NCI-H1417 treated with DMSO at 0.1 percent for 48 hours (cell line): Measurements from ENCODE around the gene SPDEF.
A peak's percentile ranks its signal among the peaks of the same experiment; 100 is the strongest.

Experiments used
- DNase-seq: peaks from one replicate; lab custom pipeline; 2025; lab: John Stamatoyannopoulos, UW

The SPDEF gene

DNA sequence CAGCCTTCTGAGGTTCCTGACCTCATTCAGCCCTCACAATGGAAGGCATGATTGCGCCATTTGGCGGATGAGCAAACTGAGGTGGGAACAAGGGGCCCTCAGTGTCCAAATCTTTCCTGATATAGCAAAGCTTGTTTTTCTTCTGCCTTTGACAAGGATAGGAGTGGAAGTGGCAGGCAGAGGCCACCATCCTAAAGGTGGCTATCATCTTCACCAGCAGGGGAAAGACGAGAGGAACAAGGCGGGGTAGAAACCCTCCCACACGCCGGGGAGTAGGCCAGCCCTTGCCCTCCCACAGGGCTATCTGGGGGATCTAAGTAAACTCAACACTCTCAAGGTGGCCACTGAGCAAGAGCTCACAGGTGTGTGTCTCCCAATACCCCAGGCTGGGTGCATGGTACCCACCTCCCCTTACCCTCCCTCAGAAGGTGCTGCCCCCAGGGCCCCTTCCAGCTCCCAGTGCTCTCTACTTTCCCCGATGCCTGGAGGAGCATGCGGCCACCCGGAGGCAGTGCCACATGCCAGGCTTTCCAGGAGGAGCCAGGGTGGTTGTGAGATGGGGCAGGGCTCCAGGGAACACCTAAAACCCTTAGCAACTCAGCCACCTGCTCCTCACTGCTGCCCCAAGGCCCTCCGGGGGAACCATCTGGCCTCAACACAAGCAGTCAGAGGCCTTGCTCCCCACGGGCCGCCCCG lies 11.2 kb downstream of the SPDEF start:
- no peak for DNase-seq

DNA sequence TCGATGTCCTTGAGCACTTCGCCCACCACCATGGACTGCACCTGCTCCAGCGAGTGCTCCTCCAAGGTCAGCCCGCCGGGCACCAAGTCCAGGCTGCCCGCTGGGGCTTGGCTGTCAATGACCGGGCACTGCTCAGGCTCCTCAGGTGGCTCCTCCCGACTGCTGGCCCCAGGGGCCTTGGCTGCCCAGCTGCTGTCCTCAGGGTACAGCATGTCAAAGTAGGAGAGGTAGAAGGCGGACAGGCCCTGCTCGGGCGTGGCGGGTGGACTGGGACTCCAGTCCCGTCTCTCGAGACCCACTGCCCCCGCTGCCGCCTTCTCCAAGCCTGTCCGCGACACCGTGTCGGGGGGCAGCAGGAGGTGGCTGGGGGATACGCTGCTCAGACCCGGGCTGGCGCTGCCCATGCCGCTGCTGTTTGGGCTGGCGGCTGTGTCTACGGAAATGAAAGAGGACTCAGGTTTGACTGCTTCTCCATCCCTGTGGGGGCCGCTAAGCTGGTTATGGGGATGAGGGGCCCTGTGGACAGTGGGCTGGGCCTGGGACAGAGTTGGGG lies 12.0 kb downstream of the SPDEF start:
- no peak for DNase-seq

DNA sequence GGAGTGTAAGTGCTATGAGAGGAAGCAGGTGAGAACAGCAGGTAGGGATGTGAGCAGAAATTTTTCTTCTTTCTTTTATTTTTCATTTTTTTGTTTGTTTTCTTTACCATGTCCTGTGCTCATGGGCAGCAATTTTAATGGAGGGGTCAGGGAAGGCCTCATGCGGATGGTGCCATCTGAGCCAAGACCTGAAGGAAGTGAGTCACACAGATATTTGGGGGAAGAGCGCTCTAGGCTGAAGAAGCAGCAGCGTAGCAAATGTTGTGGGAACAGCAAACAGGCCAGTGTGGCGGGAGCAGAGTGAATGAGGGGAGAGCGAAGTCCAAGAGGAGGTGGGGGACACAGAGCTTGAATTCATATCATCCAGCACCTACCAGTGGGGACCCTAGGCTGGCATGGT lies 12.7 kb downstream of the SPDEF start:
- DNase-seq: no peak

DNA sequence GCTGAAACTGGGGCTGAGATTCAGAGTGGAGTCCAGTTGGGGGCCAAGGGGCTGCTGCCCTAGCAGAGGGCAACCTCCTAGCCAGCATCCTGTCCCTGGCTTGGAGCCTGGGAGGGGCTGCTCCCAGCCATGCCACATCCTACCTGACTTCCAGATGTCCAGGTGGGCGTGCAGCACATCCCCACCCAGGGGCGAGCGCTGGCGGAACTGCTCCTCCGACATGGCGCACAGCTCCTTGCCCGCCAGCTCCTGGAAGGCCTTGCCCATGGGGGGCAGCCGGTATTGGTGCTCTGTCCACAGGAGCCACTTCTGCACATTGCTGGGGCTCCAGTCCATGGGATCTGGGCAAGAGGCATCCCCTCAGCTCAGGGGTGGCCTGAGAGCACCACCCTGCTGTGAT lies 15.3 kb downstream of the SPDEF start:
- DNase-seq: no peak

DNA sequence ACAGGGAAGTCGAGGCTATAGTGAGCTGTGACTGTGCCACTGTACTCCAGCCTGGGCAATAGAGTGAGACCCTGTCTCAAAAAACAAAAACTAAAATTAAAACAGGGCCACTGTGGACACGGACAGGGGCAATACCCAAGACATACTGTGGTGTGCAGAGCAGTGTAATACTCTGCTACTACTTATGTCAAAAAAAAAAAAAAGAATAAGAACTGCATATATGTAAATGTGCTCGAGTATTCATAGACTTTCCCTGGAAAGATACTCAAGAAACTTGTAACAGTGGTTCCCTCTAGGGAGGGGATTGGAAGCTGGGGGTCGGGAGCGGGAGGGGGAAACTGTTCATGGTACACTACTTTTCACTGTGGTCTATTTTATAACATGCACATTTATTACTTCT lies 15.9 kb downstream of the SPDEF start:
- DNase-seq: no peak

DNA sequence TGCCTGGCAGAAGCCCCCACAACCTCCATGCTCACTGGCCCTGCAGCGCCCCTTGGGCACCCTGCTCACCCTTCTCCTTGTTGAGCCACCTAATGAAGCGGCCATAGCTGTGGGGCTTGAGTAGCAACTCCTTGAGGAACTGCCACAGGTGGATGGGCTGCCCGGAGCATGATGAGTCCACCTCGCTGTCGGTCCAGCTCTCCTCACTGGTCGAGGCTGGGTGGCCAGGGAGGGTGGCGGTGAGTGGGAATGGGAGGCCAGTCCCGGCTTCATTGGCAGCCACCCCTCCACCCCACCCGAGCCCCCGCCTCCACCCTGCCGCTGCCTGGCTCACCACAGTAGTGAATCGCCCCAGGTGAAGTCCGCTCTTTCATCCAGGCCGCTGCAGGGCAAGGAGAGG lies 16.9 kb downstream of the SPDEF start:
- no peak for DNase-seq

DNA sequence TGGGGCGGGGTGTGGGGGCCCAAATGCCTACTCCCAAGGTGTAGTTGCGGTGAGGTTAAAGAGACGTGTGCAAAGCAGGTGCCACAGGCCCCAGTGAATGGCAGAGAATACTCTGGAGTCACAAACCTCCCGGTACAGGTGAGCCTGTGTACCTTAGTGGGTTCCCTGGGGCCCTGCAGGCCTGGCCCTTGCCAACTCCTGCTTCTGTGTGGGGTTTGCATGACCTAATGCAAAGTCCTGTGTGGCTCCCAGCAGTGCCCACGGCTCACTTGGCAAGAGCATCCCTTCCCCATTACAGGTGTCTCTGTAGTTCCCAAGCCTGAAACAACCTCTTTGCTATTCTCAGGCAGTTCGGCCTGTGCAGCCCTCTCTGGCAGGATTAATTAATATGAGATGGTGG lies 17.5 kb downstream of the SPDEF start:
- no peak for DNase-seq

DNA sequence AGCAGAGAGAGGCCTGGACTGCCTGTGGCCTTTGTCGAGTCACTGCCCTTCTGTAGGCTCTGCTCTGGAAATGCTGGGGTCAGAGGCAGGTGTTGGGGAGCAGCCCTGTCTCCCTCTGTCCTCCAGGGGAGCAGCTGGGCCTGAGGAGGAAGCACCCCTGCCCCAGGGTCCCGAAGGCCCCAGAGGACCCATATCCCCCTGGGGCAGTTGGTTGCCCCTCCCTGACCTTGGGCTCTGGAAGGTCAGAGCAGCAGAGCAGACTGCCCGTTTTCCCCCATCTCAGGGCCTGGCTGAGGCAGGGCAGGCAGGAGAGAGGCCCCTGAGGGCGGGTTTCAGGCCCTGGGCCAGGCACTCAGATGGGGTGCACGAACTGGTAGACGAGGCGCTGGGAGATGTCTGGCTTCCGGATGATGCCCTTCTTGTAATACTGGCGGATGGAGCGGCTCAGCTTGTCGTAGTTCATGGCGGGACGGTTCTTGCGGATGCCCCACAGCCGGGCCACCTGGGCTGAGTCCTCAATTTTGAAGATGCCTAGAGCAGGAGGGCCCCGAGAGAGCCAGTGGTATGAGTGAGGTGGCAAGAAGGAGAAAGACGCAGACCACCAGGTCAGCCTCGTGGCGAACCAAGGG lies 18.1 kb downstream of the SPDEF start:
- no peak for DNase-seq

DNA sequence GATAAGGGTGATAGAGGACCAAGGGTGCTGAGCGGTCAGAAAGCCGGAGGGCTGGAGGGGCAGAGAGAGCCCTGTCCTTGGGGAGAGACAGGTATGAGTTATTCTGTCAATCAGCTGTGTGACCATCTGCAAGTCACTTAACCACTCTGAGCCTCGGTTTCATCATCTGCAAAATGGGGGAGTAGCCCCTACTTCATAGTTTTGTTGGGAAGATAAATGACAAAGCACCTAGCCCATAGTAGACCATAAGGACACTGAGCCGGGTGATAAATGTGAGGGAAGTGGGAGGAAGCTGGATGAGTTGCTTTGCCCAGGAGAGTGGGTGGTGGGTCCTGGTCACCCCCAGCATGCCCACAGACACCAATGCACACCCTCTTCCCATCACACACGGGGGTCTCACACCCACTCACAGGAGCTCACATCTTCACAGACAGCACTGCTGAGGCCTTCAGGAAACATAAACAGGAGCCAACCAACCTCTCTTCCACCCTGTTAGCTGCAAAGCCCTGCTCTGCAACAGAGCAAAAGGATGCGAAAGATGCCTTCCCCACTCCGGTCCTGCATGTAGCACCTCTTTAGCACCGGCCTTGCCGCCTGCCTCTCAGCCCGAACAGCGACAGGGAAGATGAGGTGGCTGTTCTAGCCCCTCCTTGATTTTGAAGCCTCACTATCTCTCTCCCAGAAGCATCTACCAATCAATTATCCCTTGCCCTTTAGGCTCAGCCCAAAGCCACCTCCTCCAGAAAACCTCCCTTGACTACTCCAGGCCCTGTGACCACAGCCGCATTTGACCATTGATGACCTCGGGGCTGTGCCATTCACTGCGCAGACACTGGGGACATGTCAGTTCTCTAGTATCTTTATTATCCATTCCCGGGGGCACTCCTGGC lies 18.9 kb downstream of the SPDEF start:
- no peak for DNase-seq

DNA sequence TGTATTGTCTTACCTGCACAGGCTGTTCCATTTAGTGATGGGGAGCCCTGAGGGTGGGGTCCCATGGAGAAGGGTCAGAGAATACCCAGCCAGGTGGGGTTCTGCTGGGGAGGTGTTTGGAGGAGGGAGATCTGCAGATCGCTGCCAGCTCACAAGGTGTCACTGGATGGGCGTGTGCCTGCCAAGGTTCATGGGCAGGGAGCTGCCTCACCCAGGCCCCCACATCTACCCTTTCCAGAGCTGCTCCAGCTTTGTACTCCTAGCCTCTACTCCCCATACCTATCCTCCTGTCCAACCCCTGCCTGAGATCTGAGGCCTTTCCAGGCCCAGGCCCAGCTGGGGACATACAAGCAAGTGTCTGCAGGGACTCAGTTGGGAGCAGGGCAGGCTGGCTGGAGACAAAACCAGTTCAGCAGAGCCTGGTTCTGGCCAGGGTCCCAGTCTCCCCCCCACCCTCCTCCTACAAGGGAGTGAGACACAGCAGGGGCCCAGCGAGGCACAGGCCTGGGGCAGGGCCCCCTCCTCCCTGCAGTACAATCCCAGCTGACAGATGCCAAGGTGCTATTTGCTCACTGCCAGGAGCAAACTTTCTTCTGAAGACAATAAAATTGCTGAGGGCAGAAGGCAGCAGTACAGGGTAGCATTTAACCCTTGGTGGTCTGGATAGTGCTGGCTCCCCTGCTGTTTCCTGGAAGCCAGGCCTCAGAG lies 19.7 kb downstream of the SPDEF start:
- peak; percentile 12 for DNase-seq

DNA sequence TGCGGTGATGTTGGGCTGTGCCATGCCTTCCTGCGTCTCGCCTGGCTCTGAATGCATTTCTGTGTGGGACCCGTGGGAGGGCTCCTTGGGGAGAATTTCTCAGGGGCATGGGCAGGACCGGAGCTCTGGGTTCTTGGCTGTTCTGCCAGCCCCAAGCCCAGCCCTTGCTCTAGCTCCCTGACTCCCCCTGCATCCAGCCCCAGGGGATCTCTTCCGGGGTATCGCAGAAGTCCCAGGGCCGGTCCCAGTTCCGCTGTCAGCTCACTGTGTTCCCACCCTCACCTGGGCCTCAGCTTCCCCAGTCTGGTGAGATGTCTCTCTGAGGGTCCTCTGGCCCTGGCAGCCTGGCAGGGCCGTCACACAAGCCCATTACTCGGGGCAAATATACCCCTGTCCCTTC lies 20.5 kb downstream of the SPDEF start:
- DNase-seq: no peak

DNA sequence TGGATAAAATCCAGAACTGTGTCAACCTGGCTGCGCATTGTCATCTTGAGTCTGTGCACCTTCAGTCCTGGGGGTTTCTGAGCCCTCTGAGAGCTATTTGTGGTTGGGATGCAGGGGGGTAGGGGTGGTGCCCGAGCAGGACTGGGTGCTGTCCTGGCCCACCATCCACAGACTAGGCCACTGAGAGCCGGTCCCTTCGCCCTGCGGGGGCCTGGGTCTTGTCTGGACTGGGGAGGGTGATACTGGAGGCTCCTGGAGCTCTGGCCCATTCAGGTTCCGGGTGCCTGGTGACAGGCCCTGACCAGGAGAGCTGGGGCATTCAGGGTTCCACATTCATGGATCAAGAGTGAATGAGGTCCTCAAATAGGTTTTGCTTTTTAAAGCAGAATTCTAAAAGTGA lies 20.9 kb downstream of the SPDEF start:
- no peak for DNase-seq

DNA sequence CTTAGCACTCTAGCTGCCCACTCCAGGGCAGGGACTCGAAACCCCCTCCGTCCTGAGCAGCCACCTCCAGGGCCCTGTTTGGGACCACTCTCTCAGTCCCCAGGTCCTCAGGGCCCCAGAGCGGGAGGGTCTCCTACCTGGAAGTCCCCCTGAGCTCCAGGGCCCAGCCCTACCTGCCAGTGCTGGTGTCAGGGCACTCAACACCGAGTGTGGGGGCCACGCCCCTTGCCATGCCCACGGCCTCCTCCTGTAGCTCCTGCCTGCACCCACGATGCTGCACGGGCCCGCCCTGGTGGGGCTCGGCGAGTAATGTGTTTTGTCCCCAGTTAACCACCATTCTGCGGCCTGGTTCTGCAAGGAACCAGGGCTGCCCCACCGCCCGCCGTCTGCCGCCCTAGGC lies 21.5 kb downstream of the SPDEF start:
- no peak for DNase-seq

DNA sequence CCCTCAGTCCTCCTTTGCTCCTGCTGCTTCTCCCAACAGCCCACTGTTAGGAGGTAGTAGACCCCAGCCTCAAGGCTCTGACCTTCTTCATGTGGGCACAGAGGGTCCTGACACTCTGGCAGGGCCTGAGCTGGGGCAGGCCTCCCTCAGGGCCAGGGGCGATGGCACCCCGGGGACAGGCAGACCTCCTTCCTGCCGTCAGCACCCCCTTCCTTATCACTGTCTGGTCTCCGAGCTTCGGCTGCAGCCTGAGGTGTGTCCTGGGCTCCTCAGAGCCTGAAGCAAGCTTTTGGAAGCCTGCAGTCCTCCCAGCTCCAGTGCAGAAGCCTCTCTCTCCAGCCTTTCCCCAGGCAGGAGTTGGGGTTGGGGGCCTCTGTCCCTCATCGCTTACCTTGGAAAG lies 22.0 kb downstream of the SPDEF start:
- no peak for DNase-seq

DNA sequence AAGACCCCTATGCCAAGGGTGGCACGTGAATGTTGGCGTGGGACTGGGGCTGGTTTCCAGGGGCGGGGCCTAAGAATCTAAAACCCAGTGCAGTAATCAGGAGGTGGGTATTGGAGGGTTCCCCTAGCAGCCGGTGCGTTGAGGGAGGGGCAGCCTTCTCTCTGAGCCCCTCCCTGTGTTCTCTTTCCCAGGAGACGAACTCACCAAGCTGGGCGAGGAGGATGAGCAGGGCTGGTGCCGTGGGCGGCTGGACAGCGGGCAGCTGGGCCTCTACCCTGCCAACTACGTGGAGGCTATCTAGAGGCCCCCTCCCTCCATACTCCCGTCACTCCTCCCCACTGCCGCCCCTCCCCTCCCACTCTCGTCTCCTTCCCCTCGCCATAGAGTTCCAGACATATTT lies 23.9 kb downstream of the SPDEF start:
- no peak for DNase-seq

DNA sequence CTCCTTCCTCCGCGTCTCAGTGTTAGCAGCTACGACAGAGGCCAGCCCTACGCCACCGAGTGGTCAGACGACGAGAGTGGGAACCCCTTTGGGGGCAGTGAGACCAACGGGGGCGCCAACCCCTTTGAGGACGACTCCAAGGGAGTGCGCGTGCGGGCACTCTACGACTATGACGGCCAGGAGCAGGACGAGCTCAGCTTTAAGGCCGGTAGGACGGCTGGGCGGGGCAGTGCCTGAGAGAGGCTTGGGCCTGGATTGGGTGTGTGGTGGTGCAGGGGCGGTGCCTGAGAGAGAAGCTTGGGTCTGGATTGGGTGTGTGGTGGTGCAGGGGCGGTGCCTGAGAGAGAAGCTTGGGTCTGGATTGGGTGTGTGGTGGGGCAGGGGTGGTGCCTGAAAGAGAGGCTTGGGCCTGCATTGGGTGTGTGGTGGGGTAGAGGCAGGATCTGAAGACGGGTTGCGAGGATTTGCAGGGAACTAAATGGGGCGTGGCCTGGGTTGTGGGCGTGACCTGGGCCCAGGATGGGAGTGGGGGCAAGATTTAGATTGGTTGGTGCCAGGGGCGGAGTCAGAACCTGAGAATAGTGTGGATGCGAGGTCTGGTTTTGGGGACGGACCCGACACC lies 24.4 kb downstream of the SPDEF start:
- DNase-seq: no peak

DNA sequence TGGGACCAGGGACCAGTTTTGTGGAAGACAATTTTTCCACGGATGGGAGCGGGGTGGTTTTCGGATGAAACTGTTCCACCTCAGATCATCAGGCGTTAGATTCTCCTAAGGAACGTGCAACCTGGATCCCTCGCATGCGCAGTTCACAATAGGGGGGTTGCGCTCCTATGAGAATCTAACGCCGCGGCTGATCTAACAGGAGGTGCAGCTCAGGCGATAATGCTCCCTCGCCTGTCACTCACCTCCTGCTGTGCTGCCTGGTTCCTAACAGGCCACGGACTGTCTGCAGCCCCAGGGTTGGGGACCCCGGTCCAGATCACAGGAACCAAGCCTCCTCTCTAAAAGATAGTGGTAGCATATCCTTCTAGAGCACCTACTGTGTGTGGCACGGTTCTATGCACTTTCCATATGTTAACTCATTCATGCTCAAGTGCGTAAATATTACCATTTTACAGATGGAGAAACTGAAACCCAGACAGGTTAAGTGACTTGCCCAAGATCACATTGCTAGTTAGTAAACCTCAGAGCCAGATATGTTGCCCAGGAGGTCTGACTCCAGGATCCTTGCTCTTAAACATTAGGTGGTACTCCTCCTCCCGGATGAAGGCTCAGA lies 25.3 kb downstream of the SPDEF start:
- DNase-seq: no peak

DNA sequence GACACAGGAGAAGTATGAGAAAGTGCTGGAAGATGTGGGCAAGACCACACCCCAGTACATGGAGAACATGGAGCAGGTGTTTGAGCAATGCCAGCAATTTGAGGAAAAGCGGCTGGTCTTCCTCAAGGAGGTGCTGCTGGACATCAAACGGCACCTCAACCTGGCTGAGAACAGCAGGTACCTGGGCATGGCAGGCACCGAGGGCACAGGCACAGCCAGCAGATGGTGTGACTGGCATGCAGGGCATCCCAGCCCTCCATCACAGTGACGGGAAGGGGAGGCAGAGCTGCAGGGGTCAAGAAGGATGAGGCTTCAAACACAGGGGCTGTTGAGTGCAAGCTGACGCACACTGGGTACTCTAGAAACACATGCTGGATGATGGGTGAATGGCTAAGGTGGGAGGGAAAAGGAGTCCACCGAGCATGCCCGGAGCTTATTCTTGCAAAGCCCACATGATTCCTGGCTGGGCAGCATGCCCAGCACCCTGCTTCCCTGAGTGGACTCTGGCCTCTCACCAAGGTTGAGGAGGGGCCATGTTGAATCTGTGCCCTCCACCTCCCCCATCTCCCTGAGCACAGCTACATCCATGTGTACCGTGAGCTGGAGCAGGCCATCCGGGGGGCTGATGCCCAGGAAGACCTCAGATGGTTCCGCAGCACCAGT lies 26.3 kb downstream of the SPDEF start:
- no peak for DNase-seq

DNA sequence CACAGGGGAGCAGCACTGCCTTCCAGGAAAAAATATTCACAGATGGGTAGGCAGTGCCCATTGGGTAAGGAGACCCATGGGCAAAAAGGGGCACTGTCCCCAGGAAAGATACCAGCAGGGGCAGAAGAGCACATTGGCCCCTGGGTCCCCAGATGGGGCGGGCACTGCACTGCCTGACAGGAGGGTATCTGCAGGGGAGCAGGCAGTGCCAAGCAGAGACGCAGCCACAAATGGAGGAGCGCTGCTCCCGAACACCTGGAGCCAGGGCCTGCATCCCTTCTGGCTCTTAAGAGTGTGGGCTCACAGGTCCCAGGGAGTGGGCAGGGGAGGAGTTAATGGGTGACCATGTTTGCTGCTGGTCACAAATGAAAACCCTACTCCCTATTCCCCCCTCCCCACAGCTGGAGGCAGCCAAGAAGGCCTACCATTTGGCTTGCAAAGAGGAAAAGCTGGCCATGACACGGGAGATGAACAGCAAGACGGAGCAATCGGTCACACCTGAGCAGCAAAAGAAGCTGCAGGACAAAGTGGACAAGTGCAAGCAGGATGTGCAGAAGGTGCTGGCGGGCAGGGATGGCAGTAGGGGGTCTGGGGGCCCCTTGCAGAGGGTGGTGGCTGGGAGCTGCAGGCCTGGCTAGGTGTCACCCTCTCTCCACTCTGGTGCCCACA lies 27.0 kb downstream of the SPDEF start:
- DNase-seq: no peak
